ENCODE measurements around the gene CIRBP.

The CIRBP gene

DNA sequence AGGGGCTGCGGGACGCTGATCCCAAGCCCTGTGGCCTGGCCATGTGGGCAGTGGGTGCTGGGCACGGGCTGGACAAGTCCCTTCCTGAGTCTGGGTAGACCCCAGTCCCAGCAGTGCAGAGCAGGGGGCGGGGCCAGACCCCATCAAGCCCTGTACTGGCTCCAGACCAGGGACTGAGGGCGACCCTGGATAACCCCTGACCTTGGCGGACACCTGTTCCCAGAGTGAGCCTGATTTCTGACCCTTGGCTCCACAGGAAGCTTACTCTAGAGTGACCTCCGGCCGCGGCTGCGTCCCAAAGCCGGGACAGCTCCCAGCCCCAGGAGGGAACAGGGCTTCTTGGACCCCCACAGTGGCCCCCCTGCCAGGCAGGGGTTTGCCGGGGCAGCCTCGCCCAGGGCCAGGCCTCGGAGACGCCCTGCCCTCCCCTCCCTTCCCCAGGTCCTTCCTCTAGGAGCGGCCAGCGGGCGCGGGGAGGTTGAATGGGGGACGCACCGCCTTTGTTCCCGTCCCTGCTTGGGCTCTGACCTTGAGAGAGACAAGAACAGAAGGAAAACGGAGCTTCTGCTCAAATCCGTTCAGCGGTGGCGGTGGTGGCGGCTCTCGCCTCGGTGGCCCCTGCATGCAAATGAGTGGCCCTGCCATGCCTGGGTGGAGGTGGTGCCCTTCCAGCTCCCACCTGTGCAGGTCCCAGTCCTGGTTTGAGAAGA lies 14.2 kb downstream of the CIRBP start:
- H3K9me3 ChIP-seq = no peaks in the 10 kb centered on the region
- H3K36me3 ChIP-seq = peaks cover 13% of the 10 kb centered on the region
- no peak overlapping the region for H3K27ac ChIP-seq
- peaks cover 55% of the 10 kb centered on the region for H4K20me1 ChIP-seq
- no peak overlapping the region for H3K4me3 ChIP-seq
- no peak overlapping the region for H3K9ac ChIP-seq
- H3K4me1 ChIP-seq = peaks cover 30% of the 10 kb centered on the region
- H3K27me3 ChIP-seq = peaks cover 58% of the 10 kb centered on the region
- no peak for TF ChIP-seq Cebpa-rat (IDR thresholded peaks at IDR 0.05)
- no peak overlapping the region for H3K4me2 ChIP-seq

DNA sequence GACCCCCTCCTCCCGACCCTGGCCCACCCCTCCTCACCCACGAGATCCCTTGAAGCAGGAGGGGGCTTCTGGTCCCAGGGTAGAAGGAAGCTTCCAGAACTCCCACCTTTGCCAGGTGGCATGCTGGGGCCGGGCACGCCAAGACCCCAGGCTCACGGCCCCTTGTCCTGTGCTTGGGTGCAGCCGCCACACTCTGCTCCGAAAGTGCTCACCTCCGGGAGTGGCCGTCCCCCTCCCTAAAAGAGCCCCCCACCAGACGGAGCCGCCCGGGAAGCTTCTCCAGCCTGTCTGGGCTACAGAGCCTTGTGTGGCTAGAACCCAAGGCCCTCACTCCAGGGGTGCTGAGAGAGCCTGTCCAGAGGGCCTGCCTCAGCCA lies 14.8 kb downstream of the CIRBP start:
- peaks cover 63% of the 10 kb centered on the region for H3K27me3 ChIP-seq
- peaks cover 36% of the 10 kb centered on the region for H3K4me1 ChIP-seq
- no peak overlapping the region for H3K4me2 ChIP-seq
- no peak overlapping the region for H3K4me3 ChIP-seq
- no peak overlapping the region for H3K9ac ChIP-seq
- no peaks in the 10 kb centered on the region for H3K9me3 ChIP-seq
- no peak overlapping the region for H3K27ac ChIP-seq
- peaks cover 57% of the 10 kb centered on the region for H4K20me1 ChIP-seq
- peaks cover 8% of the 10 kb centered on the region for H3K36me3 ChIP-seq
- TF ChIP-seq Cebpa-rat (IDR thresholded peaks at IDR 0.05) = no peak

DNA sequence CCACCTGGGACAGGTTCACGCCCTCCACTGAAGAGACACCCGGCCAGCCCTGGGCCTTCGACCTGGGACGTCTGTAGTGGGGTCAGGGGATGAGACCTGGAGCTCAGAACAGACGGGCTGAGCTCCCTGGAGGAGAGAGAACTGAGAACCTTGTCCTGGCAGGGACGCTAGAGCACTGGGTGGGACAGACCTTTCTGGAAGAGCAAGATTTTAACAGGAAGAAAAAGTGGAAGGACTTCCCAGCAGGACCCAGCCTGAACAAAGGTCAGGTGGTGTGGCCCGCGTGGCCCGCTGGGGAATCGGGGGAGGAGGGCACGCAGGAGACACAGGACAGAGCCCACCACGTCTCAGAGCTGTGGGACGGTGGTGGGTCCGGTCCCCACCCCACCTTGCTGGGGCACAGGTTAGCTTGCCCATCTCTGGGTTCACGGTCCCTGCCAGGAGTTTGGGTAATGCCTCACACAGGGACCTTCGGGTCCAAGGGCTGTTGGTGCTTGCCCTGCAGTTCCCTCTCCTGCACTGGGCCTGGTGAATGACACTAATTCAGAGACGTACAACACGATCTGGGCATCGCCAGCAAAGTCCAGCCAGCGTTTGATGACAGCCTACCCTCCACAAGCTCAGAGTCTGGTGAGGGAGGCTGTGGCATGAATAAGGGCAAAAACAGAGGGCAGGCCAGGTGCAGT lies 15.3 kb downstream of the CIRBP start:
- no peak overlapping the region for H3K27ac ChIP-seq
- peaks cover 36% of the 10 kb centered on the region for H3K4me1 ChIP-seq
- no peak overlapping the region for H3K4me2 ChIP-seq
- H4K20me1 ChIP-seq = peaks cover 57% of the 10 kb centered on the region
- H3K4me3 ChIP-seq = no peak overlapping the region
- TF ChIP-seq Cebpa-rat (IDR thresholded peaks at IDR 0.05) = no peak
- H3K9me3 ChIP-seq = no peaks in the 10 kb centered on the region
- peaks cover 2% of the 10 kb centered on the region for H3K36me3 ChIP-seq
- H3K27me3 ChIP-seq = peaks cover 68% of the 10 kb centered on the region
- H3K9ac ChIP-seq = no peak overlapping the region

DNA sequence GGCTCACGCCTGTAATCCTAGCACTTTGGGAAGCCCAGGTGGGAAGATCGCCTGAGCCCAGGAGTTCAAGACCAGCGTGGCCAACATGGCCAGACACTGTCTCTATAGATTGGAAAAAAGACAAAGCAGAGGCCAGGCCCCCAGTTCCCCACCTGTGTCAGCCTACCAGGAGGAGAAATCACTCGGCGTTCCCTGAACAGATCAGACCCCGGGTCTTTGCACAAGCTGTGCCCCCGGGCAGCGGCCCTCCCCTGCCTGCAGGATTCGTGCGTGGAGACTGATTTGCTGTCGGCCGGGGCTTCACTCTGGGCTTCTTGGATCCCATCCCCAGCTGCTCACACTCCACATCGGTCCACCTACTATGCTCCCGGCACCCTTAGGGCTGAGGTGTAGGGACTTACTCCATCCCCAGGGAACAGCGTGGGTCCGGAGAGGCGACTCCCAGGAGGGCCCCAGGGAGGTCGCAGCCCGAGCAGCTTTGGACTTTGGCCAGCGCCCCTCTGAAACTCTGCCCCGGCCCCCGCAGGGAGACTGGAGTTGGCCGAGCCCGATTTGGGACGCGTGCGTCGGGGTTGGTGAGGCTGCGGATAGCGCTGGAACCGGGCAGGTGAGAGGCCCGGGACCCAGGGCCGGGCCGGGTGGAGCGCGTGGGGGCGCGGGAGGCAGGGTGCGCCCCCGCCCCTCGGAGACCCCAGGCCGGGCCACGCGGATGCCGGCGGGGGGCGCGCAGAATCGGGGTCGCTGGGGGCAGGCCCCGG lies 16.0 kb downstream of the CIRBP start:
- Histone ChIP-seq H3K9ac (no peak overlapping the region), H4K20me1 (peaks cover 58% of the 10 kb centered on the region), H3K4me3 (peak overlapping the region; percentile 72), H3K4me2 (peak overlapping the region; percentile 98), H3K4me1 (peaks cover 33% of the 10 kb centered on the region), H3K36me3 (no peaks in the 10 kb centered on the region), H3K27me3 (peaks cover 71% of the 10 kb centered on the region), H3K27ac (no peak overlapping the region), H3K9me3 (no peaks in the 10 kb centered on the region)
- TF ChIP-seq Cebpa-rat (IDR thresholded peaks at IDR 0.05) = no peak

DNA sequence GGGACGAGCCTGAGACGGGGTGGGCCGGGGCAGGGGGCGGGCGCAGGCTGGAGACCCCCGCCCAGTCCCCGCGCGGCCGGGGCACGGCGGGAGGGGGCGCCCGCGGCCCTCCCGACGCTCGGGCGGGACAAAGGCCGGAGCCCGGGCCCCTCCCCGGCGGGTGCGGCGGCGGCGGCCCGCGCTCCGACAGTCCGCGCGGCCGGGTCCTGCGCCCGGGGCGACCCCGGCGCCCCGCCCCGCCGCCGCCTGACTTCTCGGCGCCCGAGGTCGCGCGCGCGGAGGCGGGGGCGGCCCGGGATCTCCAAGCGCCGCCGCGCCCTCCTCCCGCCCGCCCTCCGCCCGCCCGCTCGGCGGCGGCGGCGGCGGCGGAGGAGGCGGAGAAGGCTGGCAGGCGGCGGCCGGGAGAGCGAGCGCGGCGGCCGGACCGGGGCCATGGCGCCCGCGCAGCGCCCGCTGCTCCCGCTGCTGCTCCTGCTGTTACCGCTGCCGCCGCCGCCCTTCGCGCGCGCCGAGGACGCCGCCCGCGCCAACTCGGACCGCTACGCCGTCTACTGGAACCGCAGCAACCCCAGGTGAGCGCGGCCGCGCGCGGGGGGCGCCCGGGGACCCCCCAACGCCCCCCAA lies 16.7 kb downstream of the CIRBP start, which contains the start of gene EFNA2:
EFNA2 (plus strand) TSS at position 137 of the 624 bp plus-strand sequence; CDS start at position 433, 296 bp downstream.
- no peaks in the 10 kb centered on the region for H3K9me3 ChIP-seq
- H4K20me1 ChIP-seq = peaks cover 61% of the 10 kb centered on the region
- no peak for TF ChIP-seq Cebpa-rat (IDR thresholded peaks at IDR 0.05)
- H3K36me3 ChIP-seq = no peaks in the 10 kb centered on the region
- H3K9ac ChIP-seq = peak within 1 kb of the TSS; percentile 60
- H3K27me3 ChIP-seq = peaks cover 78% of the 10 kb centered on the region
- H3K4me3 ChIP-seq = peak within 1 kb of the TSS; percentile 72
- H3K4me1 ChIP-seq = peaks cover 40% of the 10 kb centered on the region
- peak within 1 kb of the TSS; percentile 53; the same call in 1 of the 2 replicates for H3K27ac ChIP-seq
- peak within 1 kb of the TSS; percentile 98 for H3K4me2 ChIP-seq

DNA sequence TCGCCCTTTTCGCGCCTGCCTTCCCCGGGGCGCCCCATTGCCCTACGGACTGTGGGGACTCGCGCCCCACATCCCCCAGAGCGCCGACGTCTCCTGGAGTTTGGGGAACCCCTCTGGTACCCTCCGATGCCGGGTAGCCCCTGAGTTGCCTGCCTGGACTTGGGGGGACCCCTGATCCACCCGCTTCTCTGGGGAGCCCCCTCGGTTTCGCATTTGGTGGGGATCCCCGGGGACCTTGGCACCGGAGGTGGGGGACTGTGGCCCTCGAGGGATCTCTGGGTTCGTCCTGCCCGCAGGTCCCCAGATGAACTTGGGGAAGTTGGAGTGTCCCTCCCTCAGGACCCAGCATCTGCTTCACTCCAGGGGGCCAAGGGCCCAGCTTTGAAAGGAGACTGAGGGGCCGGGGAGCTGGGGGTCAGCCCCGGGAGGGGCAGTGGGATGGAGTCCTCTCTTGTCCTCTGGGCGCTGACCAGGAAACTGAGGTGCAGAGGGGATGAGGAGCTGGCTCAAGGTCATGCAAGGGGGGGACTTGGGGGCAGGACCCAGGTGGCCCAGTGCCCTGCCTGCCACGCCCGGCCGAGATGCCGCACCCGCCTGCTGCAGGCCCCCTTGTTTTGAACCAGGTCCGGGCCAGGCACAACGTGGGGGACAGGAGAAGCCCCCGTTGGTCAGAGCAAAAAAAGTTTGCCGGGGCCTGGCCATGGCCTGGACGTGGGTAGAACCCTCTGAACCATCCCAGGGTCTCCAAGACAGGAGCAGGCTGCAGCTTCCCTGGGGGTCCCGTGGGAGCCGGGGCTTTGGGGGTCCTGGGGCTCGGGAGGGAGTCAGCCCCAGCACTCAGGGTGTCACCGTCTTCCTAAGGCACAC lies 17.6 kb downstream of the CIRBP start:
- H4K20me1 ChIP-seq = peaks cover 70% of the 10 kb centered on the region
- no peaks in the 10 kb centered on the region for H3K36me3 ChIP-seq
- H3K27me3 ChIP-seq = peaks cover 87% of the 10 kb centered on the region
- peak overlapping the region; percentile 60 for H3K9ac ChIP-seq
- no peak for TF ChIP-seq Cebpa-rat (IDR thresholded peaks at IDR 0.05)
- peak overlapping the region; percentile 53; the same call in 1 of the 2 replicates for H3K27ac ChIP-seq
- H3K4me2 ChIP-seq = peak overlapping the region; percentile 98
- H3K9me3 ChIP-seq = no peaks in the 10 kb centered on the region
- H3K4me1 ChIP-seq = peaks cover 49% of the 10 kb centered on the region
- H3K4me3 ChIP-seq = peak overlapping the region; percentile 72

DNA sequence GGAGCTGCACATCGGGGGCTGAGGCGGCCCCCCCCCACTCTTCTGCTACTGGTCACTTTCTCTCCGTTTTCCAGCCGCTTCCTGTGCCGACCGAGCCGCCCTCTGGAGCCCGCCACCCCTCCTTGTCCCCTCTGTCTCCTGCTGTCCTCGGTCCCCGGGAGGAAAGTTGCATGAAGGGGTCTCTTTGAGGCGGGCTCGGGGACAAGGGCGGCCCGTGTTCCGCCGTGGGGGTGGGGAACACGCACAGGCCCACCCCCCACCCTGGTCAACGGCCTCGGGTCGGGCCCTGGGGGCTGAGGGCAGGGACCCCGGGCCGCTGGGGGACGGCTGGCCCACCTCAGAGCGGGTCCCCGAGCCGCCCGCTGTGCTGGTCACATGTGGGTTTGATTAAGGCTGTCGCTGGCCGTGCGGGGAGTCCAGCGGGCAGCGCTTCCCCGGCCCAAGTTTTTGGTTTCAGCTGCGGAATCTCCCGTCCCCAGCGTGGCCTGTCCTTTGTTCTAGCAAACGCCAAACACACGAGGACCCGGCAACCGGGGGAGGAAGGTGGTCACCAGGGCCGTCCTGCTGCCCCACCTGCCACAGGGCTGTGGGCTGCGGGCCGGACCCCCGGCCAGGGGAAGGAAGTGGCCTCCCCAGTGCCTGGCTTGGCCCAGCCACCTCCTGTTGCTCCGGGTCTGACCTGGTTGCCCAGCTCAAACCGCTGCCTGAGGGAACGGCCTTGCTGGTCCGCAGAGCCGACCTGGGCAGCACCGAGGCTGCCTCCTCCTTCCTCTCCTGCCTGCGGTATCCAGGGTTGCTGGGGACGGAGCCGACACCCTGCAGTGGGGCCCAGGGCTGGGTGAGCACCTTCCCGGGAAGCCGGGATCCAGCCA lies 18.5 kb downstream of the CIRBP start:
- H3K9ac ChIP-seq = no peak overlapping the region
- H3K27ac ChIP-seq = no peak overlapping the region
- H3K9me3 ChIP-seq = no peaks in the 10 kb centered on the region
- H3K27me3 ChIP-seq = peaks cover 95% of the 10 kb centered on the region
- H3K4me2 ChIP-seq = peak overlapping the region; percentile 98
- peaks cover 79% of the 10 kb centered on the region for H4K20me1 ChIP-seq
- peak overlapping the region; percentile 72 for H3K4me3 ChIP-seq
- H3K36me3 ChIP-seq = no peaks in the 10 kb centered on the region
- TF ChIP-seq Cebpa-rat (IDR thresholded peaks at IDR 0.05) = no peak
- peaks cover 57% of the 10 kb centered on the region for H3K4me1 ChIP-seq

DNA sequence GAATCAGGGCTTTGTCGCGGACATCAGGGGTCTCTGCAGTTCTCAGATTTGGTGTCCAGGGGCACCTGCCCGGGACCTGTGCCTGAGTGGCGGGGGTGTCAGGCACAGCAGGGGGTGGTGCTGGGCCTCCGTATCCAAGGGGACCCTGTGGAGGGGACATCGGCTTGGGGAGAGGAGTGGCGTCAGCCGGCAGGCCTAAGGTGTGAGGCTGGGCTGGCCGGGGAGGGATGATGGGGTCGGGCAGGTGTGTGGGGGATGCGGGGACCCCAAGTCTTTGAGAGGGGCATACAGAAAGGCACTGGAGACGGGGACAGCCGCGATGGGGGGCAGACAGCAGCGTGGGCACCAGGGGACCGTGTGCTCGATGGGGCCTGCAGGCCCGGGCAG lies 19.1 kb downstream of the CIRBP start:
- Histone ChIP-seq H3K9ac (no peak overlapping the region), H3K9me3 (no peaks in the 10 kb centered on the region), H3K4me2 (peak overlapping the region; percentile 98; the same call in 1 of the 2 replicates), H3K36me3 (no peaks in the 10 kb centered on the region), H3K27ac (no peak overlapping the region), H3K4me3 (no peak overlapping the region), H4K20me1 (peaks cover 85% of the 10 kb centered on the region), H3K4me1 (peaks cover 64% of the 10 kb centered on the region), H3K27me3 (peaks cover 95% of the 10 kb centered on the region)
- no peak for TF ChIP-seq Cebpa-rat (IDR thresholded peaks at IDR 0.05)
